22Rv1 (cell line): ENCODE measurements around the gene ACSS3.

Experiments used
- H3K27ac ChIP-seq: fragments of 450-650 bp; 2 replicates; pipeline ENCODE4 v1.5.1; 2017
- ZFX ChIP-seq: fragments of 450-650 bp; IDR thresholded peaks from 2 replicates; pipeline ENCODE4 v1.6.1; 2017; ENCODE audit warnings: antibody characterized with exemption, borderline replicate concordance
- TF ChIP-seq, protein P1 (sequence below): fragments of 450-650 bp; IDR thresholded peaks from 2 replicates; pipeline ENCODE4 v1.5.1; 2017; ENCODE audit warnings: mild to moderate bottlenecking

ACSS3 gene

GRCh38 chr12:81077329-81077685 is 572 bp upstream of the ACSS3 start:
- TF ChIP-seq, protein P1, sequence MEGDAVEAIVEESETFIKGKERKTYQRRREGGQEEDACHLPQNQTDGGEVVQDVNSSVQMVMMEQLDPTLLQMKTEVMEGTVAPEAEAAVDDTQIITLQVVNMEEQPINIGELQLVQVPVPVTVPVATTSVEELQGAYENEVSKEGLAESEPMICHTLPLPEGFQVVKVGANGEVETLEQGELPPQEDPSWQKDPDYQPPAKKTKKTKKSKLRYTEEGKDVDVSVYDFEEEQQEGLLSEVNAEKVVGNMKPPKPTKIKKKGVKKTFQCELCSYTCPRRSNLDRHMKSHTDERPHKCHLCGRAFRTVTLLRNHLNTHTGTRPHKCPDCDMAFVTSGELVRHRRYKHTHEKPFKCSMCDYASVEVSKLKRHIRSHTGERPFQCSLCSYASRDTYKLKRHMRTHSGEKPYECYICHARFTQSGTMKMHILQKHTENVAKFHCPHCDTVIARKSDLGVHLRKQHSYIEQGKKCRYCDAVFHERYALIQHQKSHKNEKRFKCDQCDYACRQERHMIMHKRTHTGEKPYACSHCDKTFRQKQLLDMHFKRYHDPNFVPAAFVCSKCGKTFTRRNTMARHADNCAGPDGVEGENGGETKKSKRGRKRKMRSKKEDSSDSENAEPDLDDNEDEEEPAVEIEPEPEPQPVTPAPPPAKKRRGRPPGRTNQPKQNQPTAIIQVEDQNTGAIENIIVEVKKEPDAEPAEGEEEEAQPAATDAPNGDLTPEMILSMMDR = no peak
- H3K27ac ChIP-seq = no peak overlapping the region

- no peak for TF ChIP-seq ZFX
- TF ChIP-seq, protein P1 = no peak
- H3K27ac ChIP-seq = no peak overlapping the region
Measured at GRCh38 chr12:81078469-81079196, 754 bp downstream of the ACSS3 start.

- no peak overlapping the region for H3K27ac ChIP-seq
- TF ChIP-seq, protein P1 = no peak
- no peak for TF ChIP-seq ZFX
Measured at GRCh38 chr12:81079280-81080076, 1.6 kb downstream of the ACSS3 start.

DNA sequence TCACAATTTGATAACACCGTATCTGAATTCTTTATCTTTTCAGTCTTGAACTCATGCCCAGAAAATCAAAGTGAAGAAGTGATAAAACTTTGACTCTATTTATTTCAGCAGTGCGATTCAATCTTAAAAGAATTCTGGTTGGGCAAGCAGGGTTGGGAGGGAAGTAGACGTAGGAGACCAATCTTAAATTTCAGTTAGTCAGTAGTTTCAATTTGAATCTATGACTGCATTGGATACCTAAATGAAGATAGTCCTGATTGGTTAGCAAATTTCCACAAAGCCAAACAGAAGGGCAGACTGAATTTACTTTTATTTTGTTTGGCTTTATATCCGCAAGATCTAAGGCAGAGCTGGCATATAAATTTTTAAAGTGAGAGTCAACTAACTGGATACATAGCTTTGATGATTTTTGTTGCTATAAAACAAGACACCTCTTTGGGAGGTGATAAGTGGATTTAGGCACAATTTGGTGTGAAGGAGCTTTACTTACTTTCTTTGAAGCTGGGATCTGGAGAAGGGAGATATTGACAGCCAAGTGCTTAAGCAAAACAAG is 2.6 kb downstream of the ACSS3 start:
- no peak overlapping the region for H3K27ac ChIP-seq
- TF ChIP-seq, protein P1 = no peak
- no peak for TF ChIP-seq ZFX

GRCh38 chr12:81081726-81082125 is 3.8 kb downstream of the ACSS3 start:
- TF ChIP-seq ZFX = no peak
- TF ChIP-seq, protein P1 = no peak
- H3K27ac ChIP-seq = no peak overlapping the region

DNA sequence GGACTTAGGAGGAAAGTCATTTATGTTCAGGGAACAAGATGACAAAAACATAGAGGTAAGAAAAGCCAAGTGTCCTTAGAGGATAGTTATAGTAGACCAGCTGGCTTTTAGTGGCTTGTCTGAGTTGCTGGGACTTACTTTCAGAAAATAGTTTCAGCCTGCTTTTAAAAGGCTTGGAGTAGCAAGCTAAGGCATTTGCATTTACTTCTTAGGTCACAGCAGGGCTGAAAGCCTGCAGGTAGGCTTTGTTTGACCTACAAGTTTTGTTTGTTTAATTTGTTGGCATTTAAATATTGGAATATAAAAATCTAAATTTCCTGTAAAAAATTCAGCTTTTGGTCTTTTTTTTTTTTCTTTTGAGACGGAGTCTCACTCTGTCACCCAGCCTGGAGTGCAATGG is 5.1 kb downstream of the ACSS3 start:
- TF ChIP-seq, protein P1 = no peak
- no peak for TF ChIP-seq ZFX
- no peak overlapping the region for H3K27ac ChIP-seq

DNA sequence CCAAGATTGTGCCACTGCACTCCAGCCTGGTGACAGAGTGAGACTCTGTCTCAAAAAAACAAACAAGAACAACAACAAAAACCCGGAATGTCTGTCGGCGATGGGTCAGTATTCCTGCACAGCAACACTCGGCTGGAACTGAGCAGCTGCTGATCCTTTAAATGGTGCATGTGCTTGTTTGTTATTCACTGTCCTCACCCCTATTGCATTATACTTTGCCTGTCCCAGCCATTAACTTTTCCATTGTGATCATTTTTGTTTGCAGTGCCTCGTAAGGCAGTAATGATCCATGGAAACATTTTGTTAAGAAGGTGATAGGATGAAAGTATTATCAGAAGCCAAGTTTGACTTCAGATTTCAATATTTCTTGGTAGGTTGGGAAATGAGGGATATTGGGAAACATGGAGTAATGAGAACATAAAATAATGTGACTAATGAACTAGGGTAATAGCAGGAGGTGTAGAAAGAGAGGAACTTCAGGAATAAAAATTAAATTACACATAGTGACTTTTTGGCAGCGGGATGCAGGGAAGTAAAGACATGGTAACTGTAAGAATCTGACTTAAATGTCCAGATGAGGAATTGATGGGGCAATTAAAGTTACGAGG is 6.1 kb downstream of the ACSS3 start:
- TF ChIP-seq, protein P1 = no peak
- no peak for TF ChIP-seq ZFX
- no peak overlapping the region for H3K27ac ChIP-seq
